K562 (cell line): ENCODE measurements around the gene GEMIN7. TPM values are rescaled to one million over a fixed set of nuclear protein-coding genes. Genes with fewer than 3 reads are reported as not detected.

Experiments
- BHLHE40 ChIP-seq: IDR thresholded peaks from 2 replicates; pipeline ENCODE4 v1.6.1; 2011; ENCODE audit warnings: low read length, improper control_type of control experiment
- CHAMP1 ChIP-seq: fragments of 450-650 bp; IDR thresholded peaks from 2 replicates; pipeline ENCODE4 v1.6.1; 2016; ENCODE audit warnings: mild to moderate bottlenecking
- CREM ChIP-seq: IDR thresholded peaks from 2 replicates; pipeline ENCODE4 v1.6.1; 2014; ENCODE audit warnings: antibody characterized with exemption, low read depth
- DNMT1 ChIP-seq: fragments of 450-650 bp; IDR thresholded peaks from 2 replicates; pipeline ENCODE4 v1.6.1; 2016; ENCODE audit warnings: antibody characterized with exemption, mild to moderate bottlenecking
- E2F6 ChIP-seq, 2 experiments: IDR thresholded peaks; 2 replicates each; pipeline ENCODE4 v1.6.1; 2011; ENCODE audit warnings: borderline replicate concordance in 1 of 2, control low read depth in 1 of 2, low read depth in 1 of 2, low read length in 1 of 2, mild to moderate bottlenecking in 1 of 2, mixed read lengths in 1 of 2, moderate library complexity in 1 of 2; ENCODE audit not compliant: insufficient read depth in 1 of 2, insufficient read length in 1 of 2, poor library complexity in 1 of 2, severe bottlenecking in 1 of 2; ENCODE audit errors: extremely low read depth in 1 of 2
- ERF ChIP-seq: fragments of 450-650 bp; formaldehyde crosslinking; IDR thresholded peaks from 2 replicates; pipeline ENCODE4 v1.4.0; 2020; ENCODE audit warnings: mild to moderate bottlenecking, mixed read lengths
- FOXK1 ChIP-seq: sonication (generic); formaldehyde crosslinking; IDR thresholded peaks from 2 replicates; pipeline ENCODE4 v1.8.0; 2022; ENCODE audit warnings: missing genetic modification reagents, mild to moderate bottlenecking, borderline replicate concordance
- HMGXB4 ChIP-seq: sonication (generic); formaldehyde crosslinking; IDR thresholded peaks from 2 replicates; pipeline ENCODE4 v1.8.1; 2023; ENCODE audit warnings: mild to moderate bottlenecking, missing genetic modification reagents
- HOXB6 ChIP-seq: fragments of 250-450 bp; sonication (Bioruptor Pico); IDR thresholded peaks from 2 replicates; pipeline ENCODE4 v1.5.1; 2022; ENCODE audit warnings: mild to moderate bottlenecking, borderline replicate concordance
- KDM2B ChIP-seq: fragments of 250-450 bp; sonication (Bioruptor Pico); IDR thresholded peaks from 2 replicates; pipeline ENCODE4 v1.8.0; 2021; ENCODE audit warnings: mild to moderate bottlenecking, moderate library complexity
- MECOM ChIP-seq: fragments of 250-450 bp; sonication (Bioruptor Pico); IDR thresholded peaks from 2 replicates; pipeline ENCODE4 v1.8.0; 2022; ENCODE audit warnings: inconsistent platforms
- MEF2A ChIP-seq: IDR thresholded peaks from 2 replicates; pipeline ENCODE4 v1.6.1; 2011; ENCODE audit warnings: low read depth, mild to moderate bottlenecking, low read length, moderate library complexity; ENCODE audit not compliant: control insufficient read depth
- NR0B1 ChIP-seq: fragments of 450-650 bp; IDR thresholded peaks from one replicate; pipeline ENCODE4 v1.6.1; 2018; ENCODE audit warnings: mild to moderate bottlenecking, moderate library complexity; ENCODE audit not compliant: partially characterized antibody
- PTTG1 ChIP-seq: fragments of 450-650 bp; IDR thresholded peaks from 2 replicates; pipeline ENCODE4 v1.6.1; 2016; ENCODE audit warnings: low read depth, mild to moderate bottlenecking, missing genetic modification characterization, missing compliant biosample characterization
- RBFOX2 ChIP-seq: fragments of 200-400 bp; formaldehyde crosslinking; IDR thresholded peaks from 2 replicates; pipeline ENCODE4 v1.6.1; 2017; ENCODE audit warnings: low read depth, mild to moderate bottlenecking, low read length, moderate library complexity
- RFX1 ChIP-seq: fragments of 450-650 bp; IDR thresholded peaks from 2 replicates; pipeline ENCODE4 v1.6.1; 2016; ENCODE audit warnings: mild to moderate bottlenecking, moderate library complexity
- ZNF143 ChIP-seq: sonication (generic); formaldehyde crosslinking; IDR thresholded peaks from 2 replicates; pipeline ENCODE4 v1.9.0; 2022; ENCODE audit warnings: mild to moderate bottlenecking, missing genetic modification reagents
- ZNF232 ChIP-seq: sonication (generic); formaldehyde crosslinking; IDR thresholded peaks from 2 replicates; pipeline ENCODE4 v1.8.0; 2022; ENCODE audit warnings: mild to moderate bottlenecking, missing genetic modification reagents
- ZNF239 ChIP-seq: fragments of 250-450 bp; sonication (Bioruptor Pico); IDR thresholded peaks from 2 replicates; pipeline ENCODE4 v1.4.0; 2020; ENCODE audit warnings: mild to moderate bottlenecking
- ZNF311 ChIP-seq: fragments of 250-450 bp; sonication (Bioruptor Pico); IDR thresholded peaks from 2 replicates; pipeline ENCODE4 v1.4.0; 2020; ENCODE audit warnings: mild to moderate bottlenecking, moderate library complexity
- polyA plus RNA-seq, 8 experiments: library from polyadenylated mRNA; depleted of rRNA in 4 of 8; stranded (reverse) in 5 of 8; unstranded in 3 of 8; fragments of >200 nt; fragmentation: Nextera tagmentation in 2 of 8; fragmentation: Illumina TruSeq in 1 of 8; extraction: Ambion mirVana in 2 of 8; extraction: Trizol in 1 of 8; gene quantifications; 2 replicates each; pipeline versions ENCODE4 v1.2.1 to v1.2.3, GENCODE V29; 2011 to 2014; ENCODE audit warnings: inconsistent platforms in 1 of 8, missing spikeins in 1 of 8
- total RNA-seq, 7 experiments: library from RNA; depleted of rRNA in 6 of 7; stranded (reverse); fragments of >200 nt in 6 of 7; fragmentation: Illumina TruSeq in 2 of 7; extraction: Trizol in 2 of 7; gene quantifications; 2 replicates each; pipeline versions ENCODE4 v1.2.1 to v1.2.3, GENCODE V29; 2011 to 2021; ENCODE audit warnings: low replicate concordance in 1 of 7

GEMIN7 gene
- total and polyA plus RNA-seq, 9 of the 15 experiments (the other 6 are each of a cell fraction or from before 2014, with no cell fraction given), result 23.1 to 124 (median 54.9) TPM

GRCh38 chr19:45038931-45039893 is 39.8 kb upstream of the GEMIN7 start, which contains the start of gene CLASRP (continued):
- no peak for TF ChIP-seq NR0B1
- TF ChIP-seq CHAMP1, result no peak
- peak; percentile 97 for TF ChIP-seq RBFOX2
- TF ChIP-seq HOXB6 (CRISPR knock-in tag), result no peak
- TF ChIP-seq E2F6 (IDR thresholded peaks at IDR 0.05; ENCODE audit: borderline replicate concordance in 1 of 2, extremely low read depth in 1 of 2, insufficient read depth in 1 of 2, insufficient read length in 1 of 2, low read depth in 1 of 2, low read length in 1 of 2, poor library complexity in 1 of 2, severe bottlenecking in 1 of 2), result peak in 1 of 2 experiments; percentile 52
- TF ChIP-seq MECOM, result no peak
- 0 out of 2 replicates have a peak, but pooled peaks have one; percentile 63 for TF ChIP-seq ZNF232 (CRISPR knock-in tag)
- TF ChIP-seq MEF2A, result no peak
- TF ChIP-seq RFX1, result no peak
- no peak for TF ChIP-seq BHLHE40
- TF ChIP-seq HMGXB4 (CRISPR knock-in tag), result no peak
- TF ChIP-seq ZNF143 (CRISPR knock-in tag), result no peak
- peak; percentile 79 for TF ChIP-seq CREM
- 0 out of 2 replicates have a peak, but pooled peaks have one; percentile 77 for TF ChIP-seq KDM2B (CRISPR knock-in tag)
- TF ChIP-seq FOXK1 (CRISPR knock-in tag), result no peak; the same call in none of the 2 replicates
- TF ChIP-seq ERF, result peak; percentile 88; the same call in 1 of the 2 replicates
- no peak for TF ChIP-seq ZNF239
- no peak for TF ChIP-seq DNMT1
- no peak for TF ChIP-seq PTTG1 (tag)
- no peak for TF ChIP-seq ZNF311 (CRISPR knock-in tag)
